Testis (tissue), 3 donors: ENCODE measurements around the gene ZNF653. TPM values are rescaled to one million over a fixed set of nuclear protein-coding genes. Genes with fewer than 3 reads are reported as not detected.

Source experiments
- DNase-seq: peaks from one replicate; pipeline ENCODE4 v3.0.0-alpha.2; 2019
- H3K27ac ChIP-seq, 2 donors: fragments of 200-600 bp; sonication (generic); one replicate each; pipeline ENCODE4 v1.5.1; 2019
- H3K27me3 ChIP-seq: fragments of 200-600 bp; sonication (generic); one replicate; pipeline ENCODE4 v1.5.1; 2019
- H3K36me3 ChIP-seq: fragments of 200-600 bp; sonication (generic); one replicate; pipeline ENCODE4 v1.5.1; 2017; ENCODE audit warnings: low read depth; ENCODE audit errors: missing control alignments
- H3K4me1 ChIP-seq: fragments of 200-600 bp; sonication (generic); one replicate; pipeline ENCODE4 v1.5.1; 2019
- H3K4me3 ChIP-seq, 2 donors: fragments of 200-600 bp; sonication (generic); one replicate each; pipeline ENCODE4 v1.5.1; 2017 to 2019
- H3K9me3 ChIP-seq: fragments of 200-600 bp; sonication (generic); one replicate; pipeline ENCODE4 v1.5.1; 2017
- CTCF ChIP-seq, 3 experiments: fragments of 450-650 bp in 2 of 3; fragments of 200-600 bp in 1 of 3; sonication (generic) in 1 of 3; IDR thresholded peaks; one replicate each; pipeline ENCODE4 v1.5.1; 2016 to 2019; ENCODE audit warnings: antibody characterized with exemption in 3 of 3, mild to moderate bottlenecking in 2 of 3, moderate library complexity in 1 of 3
- POLR2A ChIP-seq: fragments of 450-650 bp; IDR thresholded peaks from one replicate; pipeline ENCODE4 v1.6.1; 2017; ENCODE audit warnings: antibody characterized with exemption, mild to moderate bottlenecking, moderate library complexity
- WGBS, 2 donors: methylation state at CpG; one replicate each; pipeline ENCODE4 v1.1.5; 2018; 5-methylcytosine and 5-hydroxymethylcytosine counted together
- intact Hi-C: fragments of 100-400 bp; cut with DNase I; formaldehyde crosslinking; loops from one replicate; pipeline ENCODE4 v1.15.1; 2023; ENCODE audit warnings: low total_unique reads
- polyA plus RNA-seq: library from polyadenylated mRNA; stranded (reverse); fragments of 350-450 nt; fragmentation: Illumina TruSeq; extraction: RNeasy Lipid Tissue Mini Kit (QIAGEN cat#74804); gene quantifications from one replicate; pipeline ENCODE4 v1.2.3, GENCODE V29; 2014; ENCODE audit warnings: low read depth, low replicate concordance; ENCODE audit not compliant: insufficient read depth
- total RNA-seq, 2 donors: library from RNA; depleted of rRNA; stranded (reverse); fragments of >200 nt; gene quantifications; one replicate each; pipeline ENCODE4 v1.2.3, GENCODE V29; 2016

Gene ZNF653
- total and polyA plus RNA-seq, 3 donors from 2014 or later: 36.8 to 53.3 (median 45.9) TPM

- no peaks in the 10 kb centered on the region for H3K9me3 ChIP-seq
- peak; percentile 95 for DNase-seq
- peak overlapping the region in 1 of 2 donors; percentile 46 for H3K4me3 ChIP-seq
- intact Hi-C loops: no loop called here
- H3K27me3 ChIP-seq: no peaks in the 10 kb centered on the region
- peak; percentile 86 to 97 (median 95) for TF ChIP-seq CTCF (IDR thresholded peaks at IDR 0.05)
- peak; percentile 41 for TF ChIP-seq POLR2A
- no peaks in the 10 kb centered on the region for H3K36me3 ChIP-seq
- H3K4me1 ChIP-seq: peaks cover 19% of the 10 kb centered on the region
- WGBS, 2 donors: 11 to 14% methylated on average over 38 to 41 of the region's 54 CpGs
- peak overlapping the region; percentile 75 to 82 for H3K27ac ChIP-seq
Observed at GRCh38 chr19:11535792-11536595, 30.4 kb upstream of the ZNF653 start.

GRCh38 chr19:11534948-11535347 lies 29.3 kb upstream of the ZNF653 start:
- intact Hi-C loops: no loop called here
- whole genome bisulfite sequencing, 2 donors: 32 to 50% methylated on average over 5 of the region's 5 CpGs
- H3K27ac ChIP-seq: peak overlapping the region in 1 of 2 donors; percentile 75
- peaks cover 15% of the 10 kb centered on the region for H3K4me1 ChIP-seq
- H3K4me3 ChIP-seq: no peak overlapping the region
- DNase-seq: no peak
- TF ChIP-seq CTCF (IDR thresholded peaks at IDR 0.05) (no peak), POLR2A (no peak)
- no peaks in the 10 kb centered on the region for H3K36me3 ChIP-seq
- no peaks in the 10 kb centered on the region for H3K27me3 ChIP-seq
- H3K9me3 ChIP-seq: no peaks in the 10 kb centered on the region

GRCh38 chr19:11534538-11534937 lies 28.9 kb upstream of the ZNF653 start:
- H3K27me3 ChIP-seq: no peaks in the 10 kb centered on the region
- 89 to 97% methylated on average over 1 of the region's 1 CpG for WGBS, 2 donors
- intact Hi-C loops: no loop called here
- no peak overlapping the region for H3K4me3 ChIP-seq
- H3K9me3 ChIP-seq: no peaks in the 10 kb centered on the region
- no peak overlapping the region for H3K27ac ChIP-seq
- H3K36me3 ChIP-seq: no peaks in the 10 kb centered on the region
- peaks cover 14% of the 10 kb centered on the region for H3K4me1 ChIP-seq
- TF ChIP-seq CTCF (IDR thresholded peaks at IDR 0.05): no peak
- no peak for TF ChIP-seq POLR2A
- no peak for DNase-seq

- intact Hi-C loops: no loop called here
- 12 to 15% methylated on average over 8 to 9 of the region's 9 CpGs for WGBS, 2 donors
- Histone ChIP-seq H3K36me3 (no peaks in the 10 kb centered on the region), H3K4me3 (no peak overlapping the region), H3K27me3 (no peaks in the 10 kb centered on the region), H3K27ac (peak overlapping the region in 1 of 2 donors; percentile 93), H3K9me3 (no peaks in the 10 kb centered on the region), H3K4me1 (peaks cover 13% of the 10 kb centered on the region)
- TF ChIP-seq CTCF (IDR thresholded peaks at IDR 0.05): peak in 1 of 3 experiments; percentile 18
- TF ChIP-seq POLR2A: no peak
- DNase-seq: peak; percentile 94
Observed at GRCh38 chr19:11530432-11530831, 24.8 kb upstream of the ZNF653 start.
